Loucy (cell line): Measurements from ENCODE around the gene SLC39A13.

Experiments used
- CTCF ChIP-seq: fragments of 200-600 bp; sonication (generic); conservative IDR thresholded peaks from 2 replicates; pipeline ENCODE4 v1.5.1; 2014; ENCODE audit warnings: mild to moderate bottlenecking, antibody characterized with exemption, low read length
- EZH2phosphoT487 ChIP-seq: fragments of 200-600 bp; IDR thresholded peaks from 2 replicates; pipeline ENCODE4 v1.6.1; 2018; ENCODE audit warnings: antibody characterized with exemption, mild to moderate bottlenecking, moderate library complexity, borderline replicate concordance

- TF ChIP-seq CTCF (no peak), EZH2phosphoT487 (no peak)
Measured at GRCh38 chr11:47396049-47396320, 12.4 kb upstream of the SLC39A13 start.
